H1 (cell line): ENCODE results near the gene INCENP. TPM values are rescaled to one million over a fixed set of nuclear protein-coding genes. Genes with fewer than 3 reads are reported as not detected.

ENCODE experiments used
- CBX5 ChIP-seq: fragments of 300-800, 300-1000 bp; sonication (generic); IDR thresholded peaks from 2 replicates; pipeline ENCODE4 v1.7.1; 2016; ENCODE audit warnings: antibody characterized with exemption, low read length, low read depth
- CEBPB ChIP-seq: IDR thresholded peaks from 2 replicates; pipeline ENCODE4 v1.6.1; 2012; ENCODE audit warnings: low read depth, low read length
- CHD7 ChIP-seq: fragments of 300-600 bp; sonication (generic); IDR thresholded peaks from 2 replicates; pipeline ENCODE4 v1.7.1; 2012; ENCODE audit warnings: low read length, moderate library complexity, mild to moderate bottlenecking, inconsistent platforms; ENCODE audit not compliant: insufficient replicate concordance
- EGR1 ChIP-seq: IDR thresholded peaks from 2 replicates; pipeline ENCODE4 v1.6.1; 2011; ENCODE audit warnings: low read depth, low read length, borderline replicate concordance
- FOSL1 ChIP-seq: IDR thresholded peaks from 2 replicates; pipeline ENCODE4 v1.6.1; 2011; ENCODE audit warnings: mild to moderate bottlenecking, low read depth, low read length, moderate library complexity; ENCODE audit not compliant: insufficient read depth
- HDAC6 ChIP-seq: IDR thresholded peaks from one replicate; pipeline ENCODE4 v1.7.1; 2012; ENCODE audit warnings: low read depth, mild to moderate bottlenecking, inconsistent platforms, low read length, moderate library complexity
- JUND ChIP-seq: IDR thresholded peaks from 2 replicates; pipeline ENCODE4 v1.6.1; 2011; ENCODE audit warnings: mild to moderate bottlenecking, improper control_type of control experiment, low read length
- RBBP5 ChIP-seq: IDR thresholded peaks from 2 replicates; pipeline ENCODE4 v1.7.1; 2012; ENCODE audit warnings: low read depth, mild to moderate bottlenecking, inconsistent platforms, low read length, moderate library complexity, borderline replicate concordance
- TBP ChIP-seq: IDR thresholded peaks from 2 replicates; pipeline ENCODE4 v1.6.1; 2011; ENCODE audit warnings: low read depth, low read length, improper control_type of control experiment
- polyA plus RNA-seq, 7 experiments: library from polyadenylated mRNA; depleted of rRNA in 3 of 7; stranded (reverse) in 5 of 7; unstranded in 2 of 7; fragments of >200 nt in 5 of 7; fragments of 200-250 nt in 2 of 7; gene quantifications; 1 replicate in 5 of 7; 2 replicates in 1 of 7; 4 replicates in 1 of 7; pipeline versions ENCODE4 v1.2.1 to v1.2.3, GENCODE V29; 2011 to 2013; ENCODE audit warnings: missing spikeins in 2 of 7, mixed read lengths in 2 of 7
- total RNA-seq: library from RNA; stranded (reverse); fragmentation: NEBNext Ultra II Directional; extraction: Animal tissue kit (Norgen Biotek cat#: 25700); gene quantifications from 2 replicates; pipeline ENCODE4 v1.2.1, GENCODE V29; 2021

Gene INCENP
- total and polyA plus RNA-seq, 2 of the 8 experiments (the other 6 are each of a cell fraction or from before 2014, with no cell fraction given), result 25.4 to 132 TPM

GRCh38 chr11:62088331-62088933, 35.4 kb upstream of the INCENP start (continued):
- TF ChIP-seq FOSL1 (no peak), TBP (no peak), CEBPB (no peak), RBBP5 (no peak), JUND (no peak), EGR1 (no peak), CBX5 (no peak), CHD7 (no peak), HDAC6 (no peak)
- TF ChIP-seq, all 59 proteins: peak for 0
